ENCODE measurements around the gene LIPM.

Gene LIPM

DNA sequence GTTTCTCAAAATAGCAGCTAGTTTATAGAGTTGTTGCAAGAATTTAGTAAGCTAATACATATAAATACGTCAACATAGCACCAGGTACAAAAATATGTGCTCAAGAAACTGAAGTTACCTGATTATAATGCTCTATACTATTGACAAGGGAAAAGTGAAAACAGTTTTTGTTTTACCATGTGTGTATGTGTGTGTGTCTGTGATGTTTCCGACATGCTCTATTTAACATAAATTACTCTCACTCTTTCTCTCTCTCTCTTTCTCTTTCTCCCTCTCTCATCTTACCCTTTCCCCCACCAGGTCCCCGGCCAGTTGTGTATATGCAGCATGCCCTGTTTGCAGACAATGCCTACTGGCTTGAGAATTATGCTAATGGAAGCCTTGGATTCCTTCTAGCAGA lies 38.4 kb upstream of the LIPM start:
- CTCF ChIA-PET: interaction anchor here (1.5 kb wide), 1 partner anchor 76 kb away, joined by 10 read pairs; no protein-coding TSS in a partner anchor
- POLR2A ChIA-PET: interaction anchor here (0.6 kb wide), 1 partner anchor 844 kb away, joined by 4 read pairs; no protein-coding TSS in a partner anchor
- Histone ChIP-seq H3K27ac (ENCODE audit: extremely low read depth, low read depth, low read length) (no peak overlapping the region), H3K4me1 (ENCODE audit: control insufficient read depth, insufficient read depth, low read length) (peaks cover 7% of the 10 kb centered on the region), H3K9me3 (ENCODE audit: control insufficient read depth, insufficient read depth, low read depth, low read length) (no peaks in the 10 kb centered on the region), H3K36me3 (ENCODE audit: control insufficient read depth in 2 of 2, insufficient read depth in 1 of 2, low read length in 2 of 2) (no peaks in the 10 kb centered on the region), H3K4me3 (ENCODE audit: low read depth, low read length) (no peak overlapping the region)
- TF ChIP-seq ZNF521 (tag by site-specific recombination; IDR thresholded peaks at IDR 0.05): no peak

DNA sequence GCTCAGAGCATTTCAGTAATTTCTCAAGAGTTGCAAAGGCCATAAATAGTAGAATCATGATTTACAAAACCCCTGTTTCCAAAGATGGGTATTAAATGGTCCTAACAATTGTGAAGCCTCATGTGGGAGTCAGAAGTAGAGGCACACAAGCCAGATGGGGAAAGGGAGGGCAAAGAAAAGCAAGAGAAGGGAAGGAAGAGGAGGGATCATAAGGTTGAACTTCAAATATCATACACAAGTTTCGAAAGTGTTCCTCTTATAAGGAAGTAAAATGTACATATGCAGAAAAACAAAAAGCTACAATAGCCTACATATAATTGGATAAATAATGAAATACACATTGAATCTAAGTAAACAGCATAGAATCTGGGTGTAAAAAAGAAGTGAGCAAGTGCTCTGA lies 36.7 kb upstream of the LIPM start:
- CTCF ChIA-PET: no interaction called here
- Histone ChIP-seq H3K27ac (ENCODE audit: extremely low read depth, low read depth, low read length) (no peak overlapping the region), H3K4me1 (ENCODE audit: control insufficient read depth, insufficient read depth, low read length) (peaks cover 9% of the 10 kb centered on the region), H3K9me3 (ENCODE audit: control insufficient read depth, insufficient read depth, low read depth, low read length) (no peaks in the 10 kb centered on the region), H3K36me3 (ENCODE audit: control insufficient read depth in 2 of 2, insufficient read depth in 1 of 2, low read length in 2 of 2) (no peaks in the 10 kb centered on the region), H3K4me3 (ENCODE audit: low read depth, low read length) (no peak overlapping the region)
- TF ChIP-seq, protein P1, sequence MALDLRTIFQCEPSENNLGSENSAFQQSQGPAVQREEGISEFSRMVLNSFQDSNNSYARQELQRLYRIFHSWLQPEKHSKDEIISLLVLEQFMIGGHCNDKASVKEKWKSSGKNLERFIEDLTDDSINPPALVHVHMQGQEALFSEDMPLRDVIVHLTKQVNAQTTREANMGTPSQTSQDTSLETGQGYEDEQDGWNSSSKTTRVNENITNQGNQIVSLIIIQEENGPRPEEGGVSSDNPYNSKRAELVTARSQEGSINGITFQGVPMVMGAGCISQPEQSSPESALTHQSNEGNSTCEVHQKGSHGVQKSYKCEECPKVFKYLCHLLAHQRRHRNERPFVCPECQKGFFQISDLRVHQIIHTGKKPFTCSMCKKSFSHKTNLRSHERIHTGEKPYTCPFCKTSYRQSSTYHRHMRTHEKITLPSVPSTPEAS (tag by site-specific recombination; IDR thresholded peaks at IDR 0.05): no peak
- POLR2A ChIA-PET: no interaction called here

DNA sequence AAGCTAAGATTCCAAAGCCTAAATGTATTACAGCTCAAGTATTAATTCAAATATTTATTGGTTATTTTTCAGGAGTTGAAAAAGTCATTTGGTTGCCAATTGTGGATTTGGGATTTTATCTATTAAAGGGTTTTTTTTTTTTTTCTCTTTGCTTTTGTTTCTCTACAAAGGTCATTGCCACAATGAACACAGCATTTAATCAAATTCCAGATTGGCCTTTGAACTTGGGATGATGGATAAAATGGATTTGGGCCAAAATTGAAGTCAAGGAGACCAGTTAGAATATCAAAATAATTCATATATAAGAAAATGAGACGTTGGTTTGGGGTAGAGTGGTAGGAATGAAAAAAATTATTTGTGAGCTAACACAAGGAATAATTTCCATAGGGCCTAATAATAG lies 33.1 kb upstream of the LIPM start:
- TF ChIP-seq ZNF248 (tag by site-specific recombination; IDR thresholded peaks at IDR 0.05): no peak
- TF ChIP-seq SP3 (tag by site-specific recombination; IDR thresholded peaks at IDR 0.05): no peak
- TF ChIP-seq ZNF394 (tag by site-specific recombination; IDR thresholded peaks at IDR 0.05; ENCODE audit: borderline replicate concordance): no peak
- TF ChIP-seq ZNF768 (tag by site-specific recombination; IDR thresholded peaks at IDR 0.05): no peak
- no peak for TF ChIP-seq ZNF571 (tag by site-specific recombination; IDR thresholded peaks at IDR 0.05)
- TF ChIP-seq ZBTB21 (tag by site-specific recombination; IDR thresholded peaks at IDR 0.05): no peak
- Histone ChIP-seq H3K4me3 (ENCODE audit: low read depth, low read length) (no peak overlapping the region), H3K4me1 (ENCODE audit: control insufficient read depth, insufficient read depth, low read length) (peaks cover 9% of the 10 kb centered on the region), H3K27ac (ENCODE audit: extremely low read depth, low read depth, low read length) (no peak overlapping the region), H3K9me3 (ENCODE audit: control insufficient read depth, insufficient read depth, low read depth, low read length) (no peaks in the 10 kb centered on the region; the same call in 1 of the 2 replicates), H3K36me3 (ENCODE audit: control insufficient read depth in 2 of 2, insufficient read depth in 1 of 2, low read length in 2 of 2) (no peaks in the 10 kb centered on the region)
- ChIA-PET CTCF (interaction anchor here (0.8 kb wide), 1 partner anchor 164 kb away, joined by 3 read pairs; no protein-coding TSS in a partner anchor), POLR2A (no interaction called here)

DNA sequence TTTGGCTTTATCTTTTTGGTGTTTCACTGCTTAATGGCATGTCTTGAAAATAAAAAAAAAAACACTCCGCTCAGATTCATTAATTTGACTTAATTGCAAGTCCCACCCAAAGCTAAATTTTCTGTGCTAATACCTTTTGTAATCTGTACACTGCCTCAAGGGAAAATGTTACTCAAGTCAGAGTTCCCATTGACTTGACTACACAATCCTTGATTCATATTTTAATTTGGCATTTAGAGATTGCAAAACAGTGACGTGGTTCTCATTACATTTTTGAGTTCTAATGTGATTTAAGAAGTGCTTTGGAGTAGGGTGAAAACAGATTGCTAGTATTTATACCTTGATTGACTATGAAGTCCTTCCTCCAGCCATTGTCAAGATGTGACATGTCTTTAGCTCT lies 21.3 kb upstream of the LIPM start:
- no peak overlapping the region for H3K4me3 ChIP-seq (ENCODE audit: low read depth, low read length)
- no peak overlapping the region for H3K27ac ChIP-seq (ENCODE audit: extremely low read depth, low read depth, low read length)
- H3K9me3 ChIP-seq (ENCODE audit: control insufficient read depth, insufficient read depth, low read depth, low read length): no peaks in the 10 kb centered on the region
- ChIA-PET POLR2A (no interaction called here), CTCF (interaction anchor here (0.6 kb wide), 1 partner anchor 54 kb away, joined by 3 read pairs; no protein-coding TSS in a partner anchor)
- H3K4me1 ChIP-seq (ENCODE audit: control insufficient read depth, insufficient read depth, low read length): no peaks in the 10 kb centered on the region
- no peaks in the 10 kb centered on the region for H3K36me3 ChIP-seq (ENCODE audit: control insufficient read depth in 2 of 2, insufficient read depth in 1 of 2, low read length in 2 of 2)
- TF ChIP-seq ZNF426 (tag by site-specific recombination; IDR thresholded peaks at IDR 0.05): no peak
- TF ChIP-seq YY2 (tag by site-specific recombination; IDR thresholded peaks at IDR 0.05): no peak
- TF ChIP-seq, protein P2, sequence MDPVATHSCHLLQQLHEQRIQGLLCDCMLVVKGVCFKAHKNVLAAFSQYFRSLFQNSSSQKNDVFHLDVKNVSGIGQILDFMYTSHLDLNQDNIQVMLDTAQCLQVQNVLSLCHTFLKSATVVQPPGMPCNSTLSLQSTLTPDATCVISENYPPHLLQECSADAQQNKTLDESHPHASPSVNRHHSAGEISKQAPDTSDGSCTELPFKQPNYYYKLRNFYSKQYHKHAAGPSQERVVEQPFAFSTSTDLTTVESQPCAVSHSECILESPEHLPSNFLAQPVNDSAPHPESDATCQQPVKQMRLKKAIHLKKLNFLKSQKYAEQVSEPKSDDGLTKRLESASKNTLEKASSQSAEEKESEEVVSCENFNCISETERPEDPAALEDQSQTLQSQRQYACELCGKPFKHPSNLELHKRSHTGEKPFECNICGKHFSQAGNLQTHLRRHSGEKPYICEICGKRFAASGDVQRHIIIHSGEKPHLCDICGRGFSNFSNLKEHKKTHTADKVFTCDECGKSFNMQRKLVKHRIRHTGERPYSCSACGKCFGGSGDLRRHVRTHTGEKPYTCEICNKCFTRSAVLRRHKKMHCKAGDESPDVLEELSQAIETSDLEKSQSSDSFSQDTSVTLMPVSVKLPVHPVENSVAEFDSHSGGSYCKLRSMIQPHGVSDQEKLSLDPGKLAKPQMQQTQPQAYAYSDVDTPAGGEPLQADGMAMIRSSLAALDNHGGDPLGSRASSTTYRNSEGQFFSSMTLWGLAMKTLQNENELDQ (tag by site-specific recombination; IDR thresholded peaks at IDR 0.05; ENCODE audit: low read depth): no peak
- TF ChIP-seq, protein P3, sequence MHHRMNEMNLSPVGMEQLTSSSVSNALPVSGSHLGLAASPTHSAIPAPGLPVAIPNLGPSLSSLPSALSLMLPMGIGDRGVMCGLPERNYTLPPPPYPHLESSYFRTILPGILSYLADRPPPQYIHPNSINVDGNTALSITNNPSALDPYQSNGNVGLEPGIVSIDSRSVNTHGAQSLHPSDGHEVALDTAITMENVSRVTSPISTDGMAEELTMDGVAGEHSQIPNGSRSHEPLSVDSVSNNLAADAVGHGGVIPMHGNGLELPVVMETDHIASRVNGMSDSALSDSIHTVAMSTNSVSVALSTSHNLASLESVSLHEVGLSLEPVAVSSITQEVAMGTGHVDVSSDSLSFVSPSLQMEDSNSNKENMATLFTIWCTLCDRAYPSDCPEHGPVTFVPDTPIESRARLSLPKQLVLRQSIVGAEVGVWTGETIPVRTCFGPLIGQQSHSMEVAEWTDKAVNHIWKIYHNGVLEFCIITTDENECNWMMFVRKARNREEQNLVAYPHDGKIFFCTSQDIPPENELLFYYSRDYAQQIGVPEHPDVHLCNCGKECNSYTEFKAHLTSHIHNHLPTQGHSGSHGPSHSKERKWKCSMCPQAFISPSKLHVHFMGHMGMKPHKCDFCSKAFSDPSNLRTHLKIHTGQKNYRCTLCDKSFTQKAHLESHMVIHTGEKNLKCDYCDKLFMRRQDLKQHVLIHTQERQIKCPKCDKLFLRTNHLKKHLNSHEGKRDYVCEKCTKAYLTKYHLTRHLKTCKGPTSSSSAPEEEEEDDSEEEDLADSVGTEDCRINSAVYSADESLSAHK (tag by site-specific recombination; IDR thresholded peaks at IDR 0.05): no peak
- no peak for TF ChIP-seq ZNF350 (tag by site-specific recombination; IDR thresholded peaks at IDR 0.05)
- no peak for TF ChIP-seq KLF16 (tag by site-specific recombination; IDR thresholded peaks at IDR 0.05)
- TF ChIP-seq MYNN (tag by site-specific recombination; IDR thresholded peaks at IDR 0.05; ENCODE audit: borderline replicate concordance): no peak
- TF ChIP-seq ZNF404 (tag by site-specific recombination; IDR thresholded peaks at IDR 0.05): no peak
- no peak for TF ChIP-seq ZFP69B (tag by site-specific recombination; IDR thresholded peaks at IDR 0.05)
- TF ChIP-seq ZNF777 (tag by site-specific recombination; IDR thresholded peaks at IDR 0.05; ENCODE audit: borderline replicate concordance): no peak
- no peak for TF ChIP-seq ZNF214 (tag by site-specific recombination; IDR thresholded peaks at IDR 0.05; ENCODE audit: borderline replicate concordance)
- no peak for TF ChIP-seq ZNF266 (tag by site-specific recombination; IDR thresholded peaks at IDR 0.05; ENCODE audit: low read depth)
- TF ChIP-seq ZNF366 (tag by site-specific recombination; conservative IDR thresholded peaks at IDR 0.05): no peak

All from HEK293 (cell line).